B cell (primary cell): ENCODE results near the gene RIBC1. TPM values are rescaled to one million over a fixed set of nuclear protein-coding genes. Genes with fewer than 3 reads are reported as not detected.

ENCODE experiments used
- ATAC-seq: fragments of 200-7000 bp; cut with Tn5 transposase; one replicate; pipeline ENCODE4 v1.10.0; 2021; ENCODE audit warnings: low read depth, mild to moderate bottlenecking, moderate number of reproducible peaks, moderate library complexity
- CTCF ChIA-PET: fragments of 350-600 bp; sonication (Branson Sonifier 250); formaldehyde crosslinking; loops from one replicate; lab custom pipeline; 2021; ENCODE audit warnings: antibody characterized with exemption, inconsistent platforms; lab: Charles Lee
- POLR2A ChIA-PET: fragments of 350-600 bp; sonication (Branson Sonifier 250); formaldehyde crosslinking; loops from one replicate; lab custom pipeline; 2021; ENCODE audit warnings: antibody characterized with exemption; lab: Charles Lee
- DNase-seq: peaks from one replicate; pipeline ENCODE4 v3.0.0; 2013
- H2AFZ ChIP-seq: 2 replicates; pipeline ENCODE4 v1.6.1; 2012; ENCODE audit warnings: mild to moderate bottlenecking, low read depth, low read length; ENCODE audit not compliant: insufficient read depth, poor library complexity, severe bottlenecking
- H3K27ac ChIP-seq, 2 donors: 1 replicate in 1 of 2; 2 replicates in 1 of 2; pipeline ENCODE4 v1.5.1; 2012 to 2013; ENCODE audit warnings: low read length in 2 of 2, mild to moderate bottlenecking in 2 of 2, moderate library complexity in 1 of 2
- H3K27me3 ChIP-seq, 4 experiments: fragments of 200-600 bp in 1 of 4; sonication (generic) in 1 of 4; replicated peaks in 1 of 4; 1 replicate in 2 of 4; 2 replicates in 2 of 4; pipeline versions ENCODE4 v1.6.1 to v1.7.0; 2013 to 2016; ENCODE audit warnings: low read length in 3 of 4, mild to moderate bottlenecking in 2 of 4, mixed read lengths in 1 of 4, moderate library complexity in 1 of 4; ENCODE audit not compliant: insufficient read depth in 4 of 4, control insufficient read depth in 3 of 4; ENCODE audit errors: control extremely low read depth in 1 of 4
- H3K36me3 ChIP-seq, 2 experiments: replicated peaks in 1 of 2; 1 replicate in 1 of 2; 2 replicates in 1 of 2; pipeline versions ENCODE4 v1.6.1 to v1.7.1; 2013; ENCODE audit warnings: low read length in 1 of 2; ENCODE audit not compliant: insufficient read depth in 2 of 2, control insufficient read depth in 1 of 2; ENCODE audit errors: control extremely low read depth in 1 of 2, extremely low read depth in 1 of 2
- H3K4me1 ChIP-seq, 2 donors: fragments of 200-600 bp in 1 of 2; sonication (generic) in 1 of 2; 1 replicate in 1 of 2; 2 replicates in 1 of 2; pipeline versions ENCODE4 v1.5.1 to v1.6.1; 2013 to 2017; ENCODE audit warnings: low read length in 2 of 2; ENCODE audit not compliant: control insufficient read depth in 2 of 2, insufficient read depth in 2 of 2
- H3K4me2 ChIP-seq: replicated peaks from 2 replicates; pipeline ENCODE3; 2012; ENCODE audit warnings: mild to moderate bottlenecking, low read depth, low read length; ENCODE audit not compliant: poor library complexity, severe bottlenecking
- H3K4me3 ChIP-seq, 5 experiments: fragments of 200-600 bp in 1 of 5; sonication (generic) in 1 of 5; 1 replicate in 3 of 5; 2 replicates in 2 of 5; pipeline versions ENCODE4 v1.5.1 to v1.7.0; 2011 to 2016; ENCODE audit warnings: low read length in 4 of 5, mild to moderate bottlenecking in 4 of 5, low read depth in 2 of 5, control low read depth in 1 of 5, moderate library complexity in 1 of 5; ENCODE audit not compliant: insufficient read depth in 1 of 5; ENCODE audit errors: control extremely low read depth in 1 of 5, extremely low read depth in 1 of 5
- H3K79me2 ChIP-seq: fragments of 200-600 bp; sonication (generic); one replicate; pipeline ENCODE4 v1.6.0; 2016; ENCODE audit warnings: low read length; ENCODE audit not compliant: control insufficient read depth, insufficient read depth
- H3K9ac ChIP-seq: fragments of 200-600 bp; sonication (generic); 2 replicates; pipeline ENCODE4 v1.6.1; 2017; ENCODE audit warnings: mild to moderate bottlenecking, low read length, moderate library complexity
- H3K9me3 ChIP-seq, 3 donors: one replicate each; pipeline versions ENCODE4 v1.6.1 to v1.7.1; 2013; ENCODE audit warnings: low read length in 2 of 3; ENCODE audit not compliant: control insufficient read depth in 2 of 3, insufficient read depth in 1 of 3; ENCODE audit errors: control extremely low read depth in 1 of 3
- H4K20me1 ChIP-seq: 2 replicates; pipeline ENCODE4 v1.6.0; 2012; ENCODE audit warnings: mild to moderate bottlenecking, low read length; ENCODE audit not compliant: insufficient read depth, control insufficient read depth, poor library complexity, severe bottlenecking
- H3K27ac Mint-ChIP-seq: one replicate; pipeline ENCODE4 v1.8.0; 2021; ENCODE audit warnings: mixed read lengths
- H3K27me3 Mint-ChIP-seq: one replicate; pipeline ENCODE4 v1.8.0; 2021; ENCODE audit warnings: mixed read lengths
- H3K4me1 Mint-ChIP-seq: one replicate; pipeline ENCODE4 v1.8.0; 2021; ENCODE audit warnings: mixed read lengths
- H3K4me3 Mint-ChIP-seq: one replicate; pipeline ENCODE4 v1.8.0; 2021; ENCODE audit warnings: mixed read lengths
- H3K9me3 Mint-ChIP-seq: one replicate; pipeline ENCODE4 v1.8.0; 2022; ENCODE audit warnings: mixed read lengths; ENCODE audit not compliant: insufficient read depth
- EZH2 ChIP-seq: IDR thresholded peaks from 2 replicates; pipeline ENCODE4 v1.6.1; 2012; ENCODE audit warnings: borderline replicate concordance, low read depth, mild to moderate bottlenecking, moderate library complexity, low read length; ENCODE audit not compliant: insufficient read depth, poor library complexity, severe bottlenecking
- WGBS: methylation state at CpG from one replicate; pipeline ENCODE4 v1.1.5; 2013; ENCODE audit warnings: missing lambda C conversion rate; ENCODE audit not compliant: insufficient coverage; 5-methylcytosine and 5-hydroxymethylcytosine counted together
- intact Hi-C: fragments of 100-400 bp; cut with micrococcal nuclease; formaldehyde crosslinking; loops from one replicate; pipeline ENCODE4 v1.10.0; 2022
- polyA plus RNA-seq: library from polyadenylated mRNA; depleted of rRNA; stranded (reverse); fragments of >200 nt; gene quantifications from 2 replicates; pipeline ENCODE4 v1.2.3, GENCODE V29; 2012
- total RNA-seq, 2 donors: library from RNA; stranded (reverse); fragments of 120-200 nt in 1 of 2; gene quantifications; 1 replicate in 1 of 2; 2 replicates in 1 of 2; pipeline versions ENCODE4 v1.2.3 to v1.2.4, GENCODE V29; 2013 to 2022
- TF ChIP-seq, protein P1 (sequence below): fragments of 200-600 bp; IDR thresholded peaks from one replicate; pipeline ENCODE4 v1.8.0; 2022; ENCODE audit warnings: antibody characterized with exemption, mild to moderate bottlenecking

RIBC1 gene
- total and polyA plus RNA-seq, 2 donors (not counting 1 experiment from before 2014, with no cell fraction given), result 0.95 to 1.0 TPM

GRCh38 chrX:53429755-53430154, 7.1 kb downstream of the RIBC1 start:
- peaks cover 10% of the 10 kb centered on the region for H3K4me1 Mint-ChIP-seq
- no peak overlapping the region for H3K4me3 Mint-ChIP-seq
- ChIA-PET CTCF (interaction anchor here (1.8 kb wide), 1 partner anchor 112 kb away, joined by 4 read pairs; no protein-coding TSS in a partner anchor), POLR2A (no interaction called here)
- no peak overlapping the region for H3K27ac ChIP-seq
- ATAC-seq, result no peak
- no peaks in the 10 kb centered on the region for H4K20me1 ChIP-seq
- no peaks in the 10 kb centered on the region for H3K9me3 Mint-ChIP-seq
- peaks cover 8% of the 10 kb centered on the region for H3K79me2 ChIP-seq
- H3K9ac ChIP-seq, result no peak overlapping the region
- H3K27me3 Mint-ChIP-seq, result no peaks in the 10 kb centered on the region
- no peaks in the 10 kb centered on the region for H3K27me3 ChIP-seq
- no peak overlapping the region for H2AFZ ChIP-seq
- H3K27ac Mint-ChIP-seq, result no peak overlapping the region
- peaks cover 9 to 10% of the 10 kb centered on the region in 2 donors for H3K4me1 ChIP-seq
- no peak for DNase-seq
- intact Hi-C loops, result loop anchor here (10.0 kb wide), 2 partner anchors 205 to 1735 kb away; partner anchors contain the start of gene KDM5C
- H3K36me3 ChIP-seq, result peaks cover 0 to 14% of the 10 kb centered on the region in 2 experiments
- 100% methylated on average over 6 of the region's 8 CpGs for WGBS
- H3K4me3 ChIP-seq, result no peak overlapping the region
- no peak overlapping the region for H3K4me2 ChIP-seq
- TF ChIP-seq, protein P1, sequence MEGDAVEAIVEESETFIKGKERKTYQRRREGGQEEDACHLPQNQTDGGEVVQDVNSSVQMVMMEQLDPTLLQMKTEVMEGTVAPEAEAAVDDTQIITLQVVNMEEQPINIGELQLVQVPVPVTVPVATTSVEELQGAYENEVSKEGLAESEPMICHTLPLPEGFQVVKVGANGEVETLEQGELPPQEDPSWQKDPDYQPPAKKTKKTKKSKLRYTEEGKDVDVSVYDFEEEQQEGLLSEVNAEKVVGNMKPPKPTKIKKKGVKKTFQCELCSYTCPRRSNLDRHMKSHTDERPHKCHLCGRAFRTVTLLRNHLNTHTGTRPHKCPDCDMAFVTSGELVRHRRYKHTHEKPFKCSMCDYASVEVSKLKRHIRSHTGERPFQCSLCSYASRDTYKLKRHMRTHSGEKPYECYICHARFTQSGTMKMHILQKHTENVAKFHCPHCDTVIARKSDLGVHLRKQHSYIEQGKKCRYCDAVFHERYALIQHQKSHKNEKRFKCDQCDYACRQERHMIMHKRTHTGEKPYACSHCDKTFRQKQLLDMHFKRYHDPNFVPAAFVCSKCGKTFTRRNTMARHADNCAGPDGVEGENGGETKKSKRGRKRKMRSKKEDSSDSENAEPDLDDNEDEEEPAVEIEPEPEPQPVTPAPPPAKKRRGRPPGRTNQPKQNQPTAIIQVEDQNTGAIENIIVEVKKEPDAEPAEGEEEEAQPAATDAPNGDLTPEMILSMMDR, result no peak
- TF ChIP-seq EZH2, result no peak
- no peaks in the 10 kb centered on the region for H3K9me3 ChIP-seq

- Histone ChIP-seq H3K79me2 (peaks cover 8% of the 10 kb centered on the region), H3K4me1 (peaks cover 11 to 13% of the 10 kb centered on the region in 2 donors), H3K27me3 (no peaks in the 10 kb centered on the region), H2AFZ (no peak overlapping the region), H3K9me3 (no peaks in the 10 kb centered on the region), H3K27ac (no peak overlapping the region), H4K20me1 (no peaks in the 10 kb centered on the region), H3K36me3 (peaks cover 0 to 14% of the 10 kb centered on the region in 2 experiments), H3K9ac (no peak overlapping the region), H3K4me3 (no peak overlapping the region), H3K4me2 (no peak overlapping the region)
- DNase-seq (no peak), ATAC-seq (no peak)
- POLR2A ChIA-PET, result no interaction called here
- Mint-ChIP-seq H3K4me1 (peaks cover 11% of the 10 kb centered on the region), H3K4me3 (no peak overlapping the region), H3K27ac (no peak overlapping the region), H3K9me3 (no peaks in the 10 kb centered on the region), H3K27me3 (no peaks in the 10 kb centered on the region)
- TF ChIP-seq, protein P1, result no peak
- no peak for TF ChIP-seq EZH2
- intact Hi-C loops, result loop anchor here (10.0 kb wide), 1 partner anchor 205 kb away; the partner anchor contains the start of gene KDM5C
- CTCF ChIA-PET, result interaction anchor here (1.4 to 1.8 kb wide), 2 partner anchors 113 to 117 kb away, joined by 4 read pairs; no protein-coding TSS in a partner anchor
- WGBS, result 99% methylated on average over 9 of the region's 9 CpGs
Observed at GRCh38 chrX:53430231-53430630, 7.6 kb downstream of the RIBC1 start.
